22Rv1 (cell line): ENCODE measurements around the gene ZDHHC8.

Source experiments
- ZFX ChIP-seq: fragments of 450-650 bp; IDR thresholded peaks from 2 replicates; pipeline ENCODE4 v1.6.1; 2017; ENCODE audit warnings: antibody characterized with exemption, borderline replicate concordance
- TF ChIP-seq, protein P1 (sequence below): fragments of 450-650 bp; IDR thresholded peaks from 2 replicates; pipeline ENCODE4 v1.5.1; 2017; ENCODE audit warnings: mild to moderate bottlenecking

DNA sequence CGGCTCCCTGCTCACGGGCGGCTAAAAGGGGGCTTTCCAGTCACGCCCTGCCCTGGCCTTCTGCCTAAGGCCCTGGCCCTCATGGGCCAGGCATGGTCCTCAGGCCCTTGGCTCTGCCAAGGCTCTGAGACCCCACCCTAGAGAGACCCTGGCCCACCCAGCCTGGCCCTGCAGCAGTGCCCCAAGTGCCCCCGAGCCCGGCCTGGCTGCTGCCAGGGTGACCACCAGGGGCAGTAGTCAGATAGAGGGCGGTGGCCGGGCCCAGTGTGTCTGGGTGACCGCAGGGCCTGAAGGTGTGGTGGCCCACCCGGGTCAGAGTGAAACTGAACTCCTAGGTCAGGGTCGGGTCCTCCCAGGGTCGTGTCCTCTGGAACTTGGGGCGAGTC is 48.6 kb downstream of the ZDHHC8 start:
- TF ChIP-seq, protein P1, sequence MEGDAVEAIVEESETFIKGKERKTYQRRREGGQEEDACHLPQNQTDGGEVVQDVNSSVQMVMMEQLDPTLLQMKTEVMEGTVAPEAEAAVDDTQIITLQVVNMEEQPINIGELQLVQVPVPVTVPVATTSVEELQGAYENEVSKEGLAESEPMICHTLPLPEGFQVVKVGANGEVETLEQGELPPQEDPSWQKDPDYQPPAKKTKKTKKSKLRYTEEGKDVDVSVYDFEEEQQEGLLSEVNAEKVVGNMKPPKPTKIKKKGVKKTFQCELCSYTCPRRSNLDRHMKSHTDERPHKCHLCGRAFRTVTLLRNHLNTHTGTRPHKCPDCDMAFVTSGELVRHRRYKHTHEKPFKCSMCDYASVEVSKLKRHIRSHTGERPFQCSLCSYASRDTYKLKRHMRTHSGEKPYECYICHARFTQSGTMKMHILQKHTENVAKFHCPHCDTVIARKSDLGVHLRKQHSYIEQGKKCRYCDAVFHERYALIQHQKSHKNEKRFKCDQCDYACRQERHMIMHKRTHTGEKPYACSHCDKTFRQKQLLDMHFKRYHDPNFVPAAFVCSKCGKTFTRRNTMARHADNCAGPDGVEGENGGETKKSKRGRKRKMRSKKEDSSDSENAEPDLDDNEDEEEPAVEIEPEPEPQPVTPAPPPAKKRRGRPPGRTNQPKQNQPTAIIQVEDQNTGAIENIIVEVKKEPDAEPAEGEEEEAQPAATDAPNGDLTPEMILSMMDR, result peak; percentile 61
- TF ChIP-seq ZFX, result no peak
